GM20000 (cell line): ENCODE measurements around the gene TCERG1L.

Source experiments
- DNase-seq: peaks from one replicate; pipeline ENCODE4 v3.0.0; 2012; ENCODE audit warnings: low spot score
- CTCF ChIP-seq: IDR thresholded peaks from 2 replicates; pipeline ENCODE4 v1.5.1; 2012; ENCODE audit warnings: mild to moderate bottlenecking, control low read depth; ENCODE audit errors: extremely low read depth, missing control alignments

TCERG1L gene

GRCh38 chr10:131311661-131312477 lies at the start of gene TCERG1L:
TCERG1L (minus strand) TSS chr10:131311721; CDS start chr10:131311635, 86 bp downstream.
- peak; percentile 56 for DNase-seq
- TF ChIP-seq CTCF = no peak

- no peak for TF ChIP-seq CTCF
- no peak for DNase-seq
These were observed 47.4 kb upstream of the TCERG1L start for GRCh38 chr10:131358741-131359442.

- no peak for DNase-seq
- no peak for TF ChIP-seq CTCF
These were observed 44.9 kb upstream of the TCERG1L start for GRCh38 chr10:131356442-131356841.

GRCh38 chr10:131355881-131356280 lies 44.4 kb upstream of the TCERG1L start:
- no peak for DNase-seq
- no peak for TF ChIP-seq CTCF

GRCh38 chr10:131355056-131355455 lies 43.5 kb upstream of the TCERG1L start:
- DNase-seq = no peak
- TF ChIP-seq CTCF = no peak

- DNase-seq = no peak
- TF ChIP-seq CTCF = no peak
These were observed 42.9 kb upstream of the TCERG1L start for GRCh38 chr10:131354380-131354779.

GRCh38 chr10:131352765-131353290 lies 41.3 kb upstream of the TCERG1L start:
- TF ChIP-seq CTCF = no peak
- DNase-seq = no peak
